HEK293 (cell line): Measurements from ENCODE around the gene KRT36.

Source experiments
- CTCF ChIA-PET: fragments of 350-600 bp; formaldehyde crosslinking; extraction: SDS; loops from one replicate; lab custom pipeline; 2021; ENCODE audit warnings: antibody characterized with exemption; lab: Yijun Ruan, JAX
- POLR2A ChIA-PET: fragments of 300-600 bp; formaldehyde crosslinking; extraction: SDS; loops from one replicate; lab custom pipeline; 2020; ENCODE audit warnings: antibody characterized with exemption, inconsistent platforms; lab: Yijun Ruan, JAX
- H3K27ac ChIP-seq: fragments of 200-500 bp; sonication (Bioruptor generic); 2 replicates; pipeline ENCODE4 v1.5.1; 2014; ENCODE audit warnings: low read depth, low read length, control low read depth, inconsistent platforms; ENCODE audit errors: extremely low read depth
- H3K36me3 ChIP-seq, 2 experiments: fragments of 200-500 bp in 1 of 2; sonication (Bioruptor generic) in 1 of 2; 1 replicate in 1 of 2; 2 replicates in 1 of 2; pipeline ENCODE4 v1.5.1; 2014 to 2017; ENCODE audit warnings: inconsistent platforms in 2 of 2, low read length in 2 of 2; ENCODE audit not compliant: control insufficient read depth in 2 of 2, insufficient read depth in 1 of 2
- H3K4me1 ChIP-seq: fragments of 200-500 bp; sonication (Bioruptor generic); 2 replicates; pipeline ENCODE4 v1.5.1; 2014; ENCODE audit warnings: mild to moderate bottlenecking, low read length, inconsistent platforms; ENCODE audit not compliant: control insufficient read depth, insufficient read depth
- H3K4me3 ChIP-seq: 2 replicates; pipeline ENCODE4 v1.5.1; 2011; ENCODE audit warnings: low read depth, mild to moderate bottlenecking, control low read depth, low read length, moderate library complexity
- H3K9me3 ChIP-seq: fragments of 200-500 bp; sonication (Bioruptor generic); 2 replicates; pipeline ENCODE4 v1.5.1; 2014; ENCODE audit warnings: low read depth, low read length, inconsistent platforms; ENCODE audit not compliant: control insufficient read depth, insufficient read depth
- BCL11B ChIP-seq: fragments of 450-650 bp; formaldehyde crosslinking; IDR thresholded peaks from 2 replicates; pipeline ENCODE4 v1.5.1; 2016; ENCODE audit warnings: low read depth, missing biosample characterization, missing genetic modification characterization
- GLIS1 ChIP-seq: fragments of 450-650 bp; formaldehyde crosslinking; IDR thresholded peaks from 2 replicates; pipeline ENCODE4 v1.5.1; 2016; ENCODE audit warnings: missing biosample characterization, missing genetic modification characterization
- GLIS2 ChIP-seq: fragments of 450-650 bp; formaldehyde crosslinking; IDR thresholded peaks from 2 replicates; pipeline ENCODE4 v1.5.1; 2016; ENCODE audit warnings: missing biosample characterization, missing genetic modification characterization
- HOXA7 ChIP-seq: sonication (generic); formaldehyde crosslinking; IDR thresholded peaks from 2 replicates; pipeline ENCODE4 v1.8.1; 2022; ENCODE audit warnings: missing genetic modification reagents, borderline replicate concordance
- IKZF3 ChIP-seq: fragments of 450-650 bp; IDR thresholded peaks from 2 replicates; pipeline ENCODE4 v1.5.0; 2018; ENCODE audit warnings: missing biosample characterization, mild to moderate bottlenecking, missing genetic modification characterization, moderate library complexity
- KLF1 ChIP-seq: fragments of 450-650 bp; formaldehyde crosslinking; IDR thresholded peaks from 2 replicates; pipeline ENCODE4 v1.5.1; 2016; ENCODE audit warnings: missing biosample characterization, missing genetic modification characterization
- KLF16 ChIP-seq: fragments of 450-650 bp; formaldehyde crosslinking; IDR thresholded peaks from 2 replicates; pipeline ENCODE4 v1.5.1; 2017; ENCODE audit warnings: missing biosample characterization, missing genetic modification characterization
- PATZ1 ChIP-seq: fragments of 450-650 bp; formaldehyde crosslinking; IDR thresholded peaks from 2 replicates; pipeline ENCODE4 v1.5.1; 2016; ENCODE audit warnings: missing biosample characterization, missing genetic modification characterization
- YY1 ChIP-seq: fragments of 450-650 bp; formaldehyde crosslinking; IDR thresholded peaks from 2 replicates; pipeline ENCODE4 v1.5.1; 2018; ENCODE audit warnings: missing biosample characterization, missing genetic modification characterization
- YY2 ChIP-seq: fragments of 450-650 bp; formaldehyde crosslinking; IDR thresholded peaks from 2 replicates; pipeline ENCODE4 v1.5.1; 2016; ENCODE audit warnings: missing biosample characterization, missing genetic modification characterization
- ZBTB17 ChIP-seq: fragments of 450-650 bp; formaldehyde crosslinking; IDR thresholded peaks from 2 replicates; pipeline ENCODE4 v1.5.1; 2016; ENCODE audit warnings: missing biosample characterization, missing genetic modification characterization
- ZBTB20 ChIP-seq: fragments of 450-650 bp; formaldehyde crosslinking; IDR thresholded peaks from 2 replicates; pipeline ENCODE4 v1.5.1; 2016; ENCODE audit warnings: missing biosample characterization, missing genetic modification characterization
- ZBTB8A ChIP-seq: fragments of 450-650 bp; formaldehyde crosslinking; IDR thresholded peaks from 2 replicates; pipeline ENCODE4 v1.5.1; 2016; ENCODE audit warnings: missing biosample characterization, missing genetic modification characterization
- ZIC2 ChIP-seq: fragments of 450-650 bp; formaldehyde crosslinking; IDR thresholded peaks from 2 replicates; pipeline ENCODE4 v1.5.1; 2016; ENCODE audit warnings: missing biosample characterization, missing genetic modification characterization
- ZNF132 ChIP-seq: fragments of 450-650 bp; formaldehyde crosslinking; IDR thresholded peaks from 2 replicates; pipeline ENCODE4 v1.5.1; 2017; ENCODE audit warnings: missing biosample characterization, missing genetic modification characterization, borderline replicate concordance
- ZNF148 ChIP-seq: fragments of 450-650 bp; formaldehyde crosslinking; IDR thresholded peaks from 2 replicates; pipeline ENCODE4 v1.5.0; 2017; ENCODE audit warnings: missing biosample characterization, missing genetic modification characterization, borderline replicate concordance
- ZNF202 ChIP-seq: fragments of 450-650 bp; formaldehyde crosslinking; IDR thresholded peaks from 2 replicates; pipeline ENCODE4 v1.5.1; 2016; ENCODE audit warnings: missing biosample characterization, missing genetic modification characterization, borderline replicate concordance
- ZNF341 ChIP-seq: fragments of 450-650 bp; formaldehyde crosslinking; IDR thresholded peaks from 2 replicates; pipeline ENCODE4; 2016; ENCODE audit warnings: low read depth, missing biosample characterization, missing genetic modification characterization
- ZNF416 ChIP-seq: fragments of 450-650 bp; formaldehyde crosslinking; IDR thresholded peaks from 2 replicates; pipeline ENCODE4 v1.5.1; 2016; ENCODE audit warnings: missing biosample characterization, missing genetic modification characterization
- ZNF544 ChIP-seq: fragments of 450-650 bp; formaldehyde crosslinking; IDR thresholded peaks from 2 replicates; pipeline ENCODE4 v1.5.0; 2017; ENCODE audit warnings: missing biosample characterization, missing genetic modification characterization
- ZNF623 ChIP-seq: fragments of 450-650 bp; formaldehyde crosslinking; IDR thresholded peaks from 2 replicates; pipeline ENCODE4 v1.5.1; 2016; ENCODE audit warnings: missing biosample characterization, missing genetic modification characterization
- ZNF654 ChIP-seq: fragments of 450-650 bp; formaldehyde crosslinking; IDR thresholded peaks from 2 replicates; pipeline ENCODE4 v1.5.1; 2016; ENCODE audit warnings: low read depth, missing biosample characterization, missing genetic modification characterization
- ZNF664 ChIP-seq: fragments of 450-650 bp; formaldehyde crosslinking; IDR thresholded peaks from 2 replicates; pipeline ENCODE4 v1.5.1; 2016; ENCODE audit warnings: missing biosample characterization, missing genetic modification characterization
- TF ChIP-seq, protein P1 (sequence below): sonication (generic); formaldehyde crosslinking; IDR thresholded peaks from 2 replicates; pipeline ENCODE4 v1.8.1; 2022; ENCODE audit warnings: mild to moderate bottlenecking, moderate library complexity, missing genetic modification reagents
- TF ChIP-seq, protein P2 (sequence below): fragments of 450-650 bp; formaldehyde crosslinking; IDR thresholded peaks from 2 replicates; pipeline ENCODE4 v1.5.1; 2016; ENCODE audit warnings: missing biosample characterization, missing genetic modification characterization

Gene KRT36

GRCh38 chr17:41496803-41497484, 7.2 kb upstream of the KRT36 start (continued):
- TF ChIP-seq ZNF132 (no peak), ZNF341 (tag by site-specific recombination) (peak; percentile 53), IKZF3 (tag by site-specific recombination) (0 out of 2 replicates have a peak, but pooled peaks have one; percentile 15), ZNF654 (peak; percentile 79), ZBTB17 (tag by site-specific recombination) (peak; percentile 78), BCL11B (tag by site-specific recombination) (no peak), ZIC2 (peak; percentile 89), ZNF202 (tag by site-specific recombination) (no peak)
- TF ChIP-seq, protein P1, sequence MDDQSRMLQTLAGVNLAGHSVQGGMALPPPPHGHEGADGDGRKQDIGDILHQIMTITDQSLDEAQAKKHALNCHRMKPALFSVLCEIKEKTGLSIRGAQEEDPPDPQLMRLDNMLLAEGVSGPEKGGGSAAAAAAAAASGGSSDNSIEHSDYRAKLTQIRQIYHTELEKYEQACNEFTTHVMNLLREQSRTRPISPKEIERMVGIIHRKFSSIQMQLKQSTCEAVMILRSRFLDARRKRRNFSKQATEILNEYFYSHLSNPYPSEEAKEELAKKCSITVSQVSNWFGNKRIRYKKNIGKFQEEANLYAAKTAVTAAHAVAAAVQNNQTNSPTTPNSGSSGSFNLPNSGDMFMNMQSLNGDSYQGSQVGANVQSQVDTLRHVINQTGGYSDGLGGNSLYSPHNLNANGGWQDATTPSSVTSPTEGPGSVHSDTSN (CRISPR knock-in tag): peak; percentile 57; the same call in 1 of the 2 replicates

- POLR2A ChIA-PET: interaction anchor here (0.5 kb wide), 1 partner anchor 671 kb away, joined by 3 read pairs; no protein-coding TSS in a partner anchor
- Histone ChIP-seq H3K4me3 (no peak overlapping the region), H3K36me3 (no peaks in the 10 kb centered on the region)
- TF ChIP-seq GLIS2 (tag by site-specific recombination): peak; percentile 41; the same call in 1 of the 2 replicates
- no peak for TF ChIP-seq ZNF148 (tag by site-specific recombination)
- TF ChIP-seq GLIS1: peak; percentile 93
- TF ChIP-seq ZBTB20: peak; percentile 39; the same call in 1 of the 2 replicates
- TF ChIP-seq, all 188 proteins: peak for 3
- H3K27ac ChIP-seq: no peak overlapping the region
- CTCF ChIA-PET: interaction anchor here (0.6 to 7.3 kb wide), 16 partner anchors 8 to 1769 kb away, joined by 3 to 63 read pairs (median 5); partner anchors contain the start of genes KRT13 and KRT17
- H3K9me3 ChIP-seq: no peaks in the 10 kb centered on the region
- peaks cover 6% of the 10 kb centered on the region for H3K4me1 ChIP-seq
Observed at GRCh38 chr17:41494524-41494923, 4.8 kb upstream of the KRT36 start.

DNA sequence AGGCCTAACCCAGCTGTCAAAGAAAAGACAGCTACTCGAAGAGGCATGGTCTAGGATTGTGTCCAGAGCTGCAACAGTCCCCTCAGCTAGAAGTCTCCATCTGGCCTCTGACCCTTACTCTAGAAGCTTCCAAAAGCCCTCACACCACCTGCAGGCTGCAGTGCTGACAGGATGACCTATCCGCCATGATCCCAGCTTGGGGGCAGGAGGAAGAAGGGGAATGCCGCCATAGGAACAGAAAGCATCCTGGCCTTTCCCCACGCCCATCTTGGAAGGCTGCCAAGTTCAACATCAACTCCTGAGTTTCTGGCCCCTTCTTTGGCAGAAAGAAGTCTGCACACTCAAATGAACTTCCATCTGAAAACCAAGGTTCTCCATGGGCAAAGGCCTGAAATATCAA, 3.1 kb upstream of the KRT36 start:
- no peak overlapping the region for H3K4me3 ChIP-seq
- POLR2A ChIA-PET: no interaction called here
- CTCF ChIA-PET: interaction anchor here (0.7 to 7.3 kb wide), 6 partner anchors 13 to 1221 kb away, joined by 3 to 63 read pairs (median 3); no protein-coding TSS in a partner anchor
- no peak overlapping the region for H3K27ac ChIP-seq
- peaks cover 6% of the 10 kb centered on the region for H3K4me1 ChIP-seq
- no peaks in the 10 kb centered on the region for H3K9me3 ChIP-seq
- no peaks in the 10 kb centered on the region for H3K36me3 ChIP-seq
- no peak for TF ChIP-seq KLF1 (tag by site-specific recombination)
- no peak for TF ChIP-seq ZNF623
- no peak for TF ChIP-seq ZNF664 (tag by site-specific recombination)
- TF ChIP-seq ZBTB8A: no peak
- no peak for TF ChIP-seq ZNF416 (tag by site-specific recombination)
- peak; percentile 63 for TF ChIP-seq YY2 (tag by site-specific recombination)
- TF ChIP-seq YY1 (tag by site-specific recombination): 0 out of 2 replicates have a peak, but pooled peaks have one; percentile 30
- no peak for TF ChIP-seq ZNF202 (tag by site-specific recombination)
- TF ChIP-seq, protein P2, sequence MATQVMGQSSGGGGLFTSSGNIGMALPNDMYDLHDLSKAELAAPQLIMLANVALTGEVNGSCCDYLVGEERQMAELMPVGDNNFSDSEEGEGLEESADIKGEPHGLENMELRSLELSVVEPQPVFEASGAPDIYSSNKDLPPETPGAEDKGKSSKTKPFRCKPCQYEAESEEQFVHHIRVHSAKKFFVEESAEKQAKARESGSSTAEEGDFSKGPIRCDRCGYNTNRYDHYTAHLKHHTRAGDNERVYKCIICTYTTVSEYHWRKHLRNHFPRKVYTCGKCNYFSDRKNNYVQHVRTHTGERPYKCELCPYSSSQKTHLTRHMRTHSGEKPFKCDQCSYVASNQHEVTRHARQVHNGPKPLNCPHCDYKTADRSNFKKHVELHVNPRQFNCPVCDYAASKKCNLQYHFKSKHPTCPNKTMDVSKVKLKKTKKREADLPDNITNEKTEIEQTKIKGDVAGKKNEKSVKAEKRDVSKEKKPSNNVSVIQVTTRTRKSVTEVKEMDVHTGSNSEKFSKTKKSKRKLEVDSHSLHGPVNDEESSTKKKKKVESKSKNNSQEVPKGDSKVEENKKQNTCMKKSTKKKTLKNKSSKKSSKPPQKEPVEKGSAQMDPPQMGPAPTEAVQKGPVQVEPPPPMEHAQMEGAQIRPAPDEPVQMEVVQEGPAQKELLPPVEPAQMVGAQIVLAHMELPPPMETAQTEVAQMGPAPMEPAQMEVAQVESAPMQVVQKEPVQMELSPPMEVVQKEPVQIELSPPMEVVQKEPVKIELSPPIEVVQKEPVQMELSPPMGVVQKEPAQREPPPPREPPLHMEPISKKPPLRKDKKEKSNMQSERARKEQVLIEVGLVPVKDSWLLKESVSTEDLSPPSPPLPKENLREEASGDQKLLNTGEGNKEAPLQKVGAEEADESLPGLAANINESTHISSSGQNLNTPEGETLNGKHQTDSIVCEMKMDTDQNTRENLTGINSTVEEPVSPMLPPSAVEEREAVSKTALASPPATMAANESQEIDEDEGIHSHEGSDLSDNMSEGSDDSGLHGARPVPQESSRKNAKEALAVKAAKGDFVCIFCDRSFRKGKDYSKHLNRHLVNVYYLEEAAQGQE (tag by site-specific recombination): no peak
- peak; percentile 14; the same call in 1 of the 2 replicates for TF ChIP-seq PATZ1
- no peak for TF ChIP-seq KLF16 (tag by site-specific recombination)
- TF ChIP-seq ZNF544 (tag by site-specific recombination): 0 out of 2 replicates have a peak, but pooled peaks have one; percentile 14
- TF ChIP-seq HOXA7: no peak
